MM.1S (cell line): Measurements from ENCODE around the gene NBEA.

Experiments
- DNase-seq: peaks from one replicate; pipeline ENCODE4 v3.0.0-alpha.2; 2015
- H2AFZ ChIP-seq: fragments of 300-600 bp; sonication (generic); 2 replicates; pipeline ENCODE4 v1.6.0; 2016; ENCODE audit warnings: antibody characterized with exemption, low read length
- H3F3A ChIP-seq: fragments of 300-600 bp; sonication (generic); 2 replicates; pipeline ENCODE4 v1.6.1; 2016; ENCODE audit warnings: mild to moderate bottlenecking, antibody characterized with exemption, low read length, moderate library complexity, mixed read lengths; ENCODE audit not compliant: insufficient read depth
- H3K27ac ChIP-seq: fragments of 300-600 bp; sonication (generic); 2 replicates; pipeline ENCODE4 v1.5.1; 2016; ENCODE audit warnings: mild to moderate bottlenecking, low read length
- H3K27me3 ChIP-seq: fragments of 300-600 bp; sonication (generic); replicated peaks from 2 replicates; pipeline ENCODE4 v1.6.0; 2016; ENCODE audit warnings: low read length; ENCODE audit not compliant: insufficient read depth
- H3K36me3 ChIP-seq: fragments of 300-600 bp; sonication (generic); replicated peaks from 2 replicates; pipeline ENCODE4 v1.6.1; 2016; ENCODE audit warnings: mild to moderate bottlenecking, low read length, mixed read lengths; ENCODE audit not compliant: insufficient read depth
- H3K4me1 ChIP-seq: fragments of 300-600 bp; sonication (generic); 2 replicates; pipeline ENCODE4 v1.6.1; 2016; ENCODE audit warnings: low read length, mixed read lengths
- H3K4me2 ChIP-seq: fragments of 300-600 bp; sonication (generic); 2 replicates; pipeline ENCODE4 v1.6.0; 2016; ENCODE audit warnings: low read depth, low read length
- H3K4me3 ChIP-seq: fragments of 300-600 bp; sonication (generic); 2 replicates; pipeline ENCODE4 v1.5.1; 2016; ENCODE audit warnings: low read length, mixed read lengths
- H3K79me2 ChIP-seq: fragments of 300-600 bp; sonication (generic); 2 replicates; pipeline ENCODE4 v1.6.1; 2016; ENCODE audit warnings: mixed run types, low read length, mixed read lengths
- H3K9ac ChIP-seq: fragments of 300-600 bp; sonication (generic); 2 replicates; pipeline ENCODE4 v1.6.1; 2016; ENCODE audit warnings: low read length, mixed read lengths
- H3K9me2 ChIP-seq: fragments of 300-600 bp; sonication (generic); replicated peaks from 2 replicates; pipeline ENCODE4 v1.6.1; 2016; ENCODE audit warnings: mild to moderate bottlenecking, low read length, mixed read lengths; ENCODE audit not compliant: insufficient read depth
- H3K9me3 ChIP-seq: fragments of 300-600 bp; sonication (generic); replicated peaks from 2 replicates; pipeline ENCODE4 v1.6.1; 2016; ENCODE audit warnings: mild to moderate bottlenecking, low read length, mixed read lengths; ENCODE audit not compliant: insufficient read depth
- H4K20me1 ChIP-seq: fragments of 300-600 bp; sonication (generic); 2 replicates; pipeline ENCODE4 v1.6.1; 2016; ENCODE audit warnings: mild to moderate bottlenecking, low read length, moderate library complexity, mixed read lengths; ENCODE audit not compliant: insufficient read depth
- EZH2 ChIP-seq: fragments of 300-600 bp; sonication (generic); optimal IDR thresholded peaks from 2 replicates; pipeline ENCODE3; 2017; ENCODE audit warnings: low read depth, mild to moderate bottlenecking, antibody characterized with exemption, low read length, mixed read lengths
- EZH2phosphoT487 ChIP-seq: fragments of 300-600 bp; sonication (generic); IDR thresholded peaks from 2 replicates; pipeline ENCODE4 v1.6.1; 2018; ENCODE audit warnings: antibody characterized with exemption, low read length
- TF ChIP-seq, protein P1 (sequence below): fragments of 300-600 bp; sonication (generic); IDR thresholded peaks from 2 replicates; pipeline ENCODE4 v1.5.1; 2016; ENCODE audit warnings: antibody characterized with exemption, low read length, mixed read lengths

NBEA gene

GRCh38 chr13:35527451-35527850, 585.4 kb downstream of the NBEA start:
- no peak for TF ChIP-seq EZH2
- TF ChIP-seq, protein P1, sequence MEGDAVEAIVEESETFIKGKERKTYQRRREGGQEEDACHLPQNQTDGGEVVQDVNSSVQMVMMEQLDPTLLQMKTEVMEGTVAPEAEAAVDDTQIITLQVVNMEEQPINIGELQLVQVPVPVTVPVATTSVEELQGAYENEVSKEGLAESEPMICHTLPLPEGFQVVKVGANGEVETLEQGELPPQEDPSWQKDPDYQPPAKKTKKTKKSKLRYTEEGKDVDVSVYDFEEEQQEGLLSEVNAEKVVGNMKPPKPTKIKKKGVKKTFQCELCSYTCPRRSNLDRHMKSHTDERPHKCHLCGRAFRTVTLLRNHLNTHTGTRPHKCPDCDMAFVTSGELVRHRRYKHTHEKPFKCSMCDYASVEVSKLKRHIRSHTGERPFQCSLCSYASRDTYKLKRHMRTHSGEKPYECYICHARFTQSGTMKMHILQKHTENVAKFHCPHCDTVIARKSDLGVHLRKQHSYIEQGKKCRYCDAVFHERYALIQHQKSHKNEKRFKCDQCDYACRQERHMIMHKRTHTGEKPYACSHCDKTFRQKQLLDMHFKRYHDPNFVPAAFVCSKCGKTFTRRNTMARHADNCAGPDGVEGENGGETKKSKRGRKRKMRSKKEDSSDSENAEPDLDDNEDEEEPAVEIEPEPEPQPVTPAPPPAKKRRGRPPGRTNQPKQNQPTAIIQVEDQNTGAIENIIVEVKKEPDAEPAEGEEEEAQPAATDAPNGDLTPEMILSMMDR, result no peak
- TF ChIP-seq EZH2phosphoT487, result no peak
- Histone ChIP-seq H2AFZ (no peak overlapping the region), H3K27ac (no peak overlapping the region), H3K9me3 (no peaks in the 10 kb centered on the region), H3K4me2 (no peak overlapping the region), H3K9ac (no peak overlapping the region), H3K27me3 (no peaks in the 10 kb centered on the region), H4K20me1 (no peaks in the 10 kb centered on the region), H3K79me2 (no peaks in the 10 kb centered on the region), H3K4me1 (no peaks in the 10 kb centered on the region), H3F3A (no peaks in the 10 kb centered on the region), H3K4me3 (no peak overlapping the region), H3K9me2 (no peaks in the 10 kb centered on the region), H3K36me3 (no peaks in the 10 kb centered on the region)
- DNase-seq, result no peak

- Histone ChIP-seq H3K27ac (no peak overlapping the region), H3K27me3 (no peaks in the 10 kb centered on the region), H3K9ac (no peak overlapping the region), H3K9me2 (no peaks in the 10 kb centered on the region), H3K4me2 (no peak overlapping the region), H3F3A (no peaks in the 10 kb centered on the region), H4K20me1 (no peaks in the 10 kb centered on the region), H3K4me3 (no peak overlapping the region), H3K36me3 (no peaks in the 10 kb centered on the region), H3K79me2 (no peaks in the 10 kb centered on the region), H3K4me1 (no peaks in the 10 kb centered on the region), H2AFZ (no peak overlapping the region), H3K9me3 (no peaks in the 10 kb centered on the region)
- no peak for DNase-seq
- TF ChIP-seq, protein P1, result no peak
- TF ChIP-seq EZH2, result no peak
These were observed 588.1 kb downstream of the NBEA start for GRCh38 chr13:35530147-35530546.

DNA sequence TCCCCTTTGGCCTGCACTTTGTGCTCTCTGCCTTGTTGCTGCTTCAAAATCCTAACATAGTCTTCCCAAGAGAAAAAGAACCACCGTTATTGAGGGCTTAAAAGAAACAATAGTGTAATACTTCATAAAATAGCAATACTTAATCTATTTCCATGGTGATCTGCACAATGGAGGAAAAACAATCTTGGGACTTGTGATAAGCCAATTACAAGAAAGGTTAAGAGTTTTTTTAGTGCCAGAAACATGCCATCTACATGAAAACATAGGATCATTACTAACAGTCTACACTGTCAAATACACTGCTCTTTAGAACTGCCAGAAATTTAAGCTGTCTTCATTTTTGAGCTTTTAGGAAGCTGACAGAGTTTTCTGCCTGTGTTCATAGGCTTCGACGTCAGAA, 588.5 kb downstream of the NBEA start:
- no peak overlapping the region for H3K4me3 ChIP-seq
- H3K4me2 ChIP-seq, result no peak overlapping the region
- no peaks in the 10 kb centered on the region for H4K20me1 ChIP-seq
- no peaks in the 10 kb centered on the region for H3K4me1 ChIP-seq
- H3F3A ChIP-seq, result no peaks in the 10 kb centered on the region
- no peak overlapping the region for H3K9ac ChIP-seq
- H2AFZ ChIP-seq, result no peak overlapping the region
- no peak overlapping the region for H3K27ac ChIP-seq
- TF ChIP-seq, protein P1, result no peak
- no peak for TF ChIP-seq EZH2phosphoT487
- no peak for TF ChIP-seq EZH2
- no peaks in the 10 kb centered on the region for H3K36me3 ChIP-seq
- H3K79me2 ChIP-seq, result no peaks in the 10 kb centered on the region
- no peaks in the 10 kb centered on the region for H3K9me2 ChIP-seq
- no peaks in the 10 kb centered on the region for H3K9me3 ChIP-seq
- H3K27me3 ChIP-seq, result no peaks in the 10 kb centered on the region
- DNase-seq, result no peak
